A549 treated with Mapracorat at 1 μM for 4 hours (cell line): Measurements from ENCODE around the gene EXOC3L2. TPM values are rescaled to one million over a fixed set of nuclear protein-coding genes. Genes with fewer than 3 reads are reported as not detected.

ENCODE experiments used
- total RNA-seq: library from RNA; stranded (reverse); fragments of 200-300 nt; extraction: Qiagen RNA extraction; gene quantifications from 5 replicates; pipeline ENCODE4 v1.2.3, GENCODE V29; 2022

Gene EXOC3L2
- 1.5 to 1.8 TPM (median 1.6 TPM) in 5 replicates for total RNA-seq

DNA sequence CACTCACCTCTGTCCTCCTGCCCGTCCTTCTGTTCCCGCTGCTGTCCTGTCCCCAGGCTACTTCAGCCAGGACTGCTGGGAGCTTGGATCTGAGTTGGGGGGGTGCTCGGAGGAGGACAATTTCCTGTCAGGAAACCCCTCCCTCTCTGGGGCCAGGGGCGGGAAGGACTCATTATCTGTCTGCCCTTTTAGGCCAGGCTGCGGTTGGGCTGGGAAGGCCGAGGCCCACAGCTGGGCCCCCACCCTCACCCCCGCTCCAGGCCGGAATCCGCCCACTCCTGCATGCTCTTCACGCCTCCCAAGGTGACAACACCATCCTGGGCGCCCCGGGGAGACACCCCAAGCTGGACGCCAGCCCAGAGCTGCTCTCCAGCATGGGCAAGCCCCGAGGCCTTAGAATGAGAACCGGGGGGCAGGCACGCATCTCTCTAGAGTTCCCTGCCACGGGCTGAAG is at the start of gene EXOC3L2:
Gene EXOC3L2 (minus strand): TSS at position 74 of the 454 bp plus-strand sequence. CDS start 6,362 bp downstream, outside the sequence.

DNA sequence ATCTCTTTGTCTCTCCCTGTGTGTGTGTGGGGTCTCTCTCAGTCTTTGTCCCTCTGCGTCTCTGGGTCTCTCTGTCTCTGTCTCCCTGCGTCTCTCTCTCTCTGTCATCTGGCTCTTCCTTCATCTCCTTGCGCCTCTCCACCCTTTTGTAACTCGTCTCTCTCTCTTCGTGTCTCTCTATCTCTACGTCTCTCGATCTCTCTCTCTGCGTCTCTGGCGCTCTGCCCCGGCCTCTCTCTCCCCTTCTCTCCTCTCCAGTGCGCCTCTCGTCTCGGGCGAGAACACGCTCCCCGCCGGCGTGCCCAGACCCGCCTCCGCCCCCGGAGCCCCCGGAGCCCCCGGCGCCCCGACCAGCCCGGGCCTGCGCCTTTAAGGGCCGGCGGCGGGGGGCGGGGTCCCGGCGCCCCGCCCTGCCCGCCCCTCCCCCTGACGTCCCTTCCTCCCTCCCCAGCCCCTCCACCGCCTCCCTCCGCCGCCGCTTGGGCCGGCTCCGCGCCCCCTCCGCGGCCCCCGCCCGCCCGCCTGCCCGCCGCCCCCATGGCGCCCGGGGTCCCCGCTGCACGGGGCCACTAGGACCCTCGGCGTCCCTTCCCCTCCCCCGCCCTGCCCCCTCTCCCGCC is 5.7 kb upstream of the EXOC3L2 start, which contains the start of gene MARK4:
Gene MARK4 (plus strand): TSS at position 440 of the 620 bp plus-strand sequence. CDS start 318 bp downstream, outside the sequence.

DNA sequence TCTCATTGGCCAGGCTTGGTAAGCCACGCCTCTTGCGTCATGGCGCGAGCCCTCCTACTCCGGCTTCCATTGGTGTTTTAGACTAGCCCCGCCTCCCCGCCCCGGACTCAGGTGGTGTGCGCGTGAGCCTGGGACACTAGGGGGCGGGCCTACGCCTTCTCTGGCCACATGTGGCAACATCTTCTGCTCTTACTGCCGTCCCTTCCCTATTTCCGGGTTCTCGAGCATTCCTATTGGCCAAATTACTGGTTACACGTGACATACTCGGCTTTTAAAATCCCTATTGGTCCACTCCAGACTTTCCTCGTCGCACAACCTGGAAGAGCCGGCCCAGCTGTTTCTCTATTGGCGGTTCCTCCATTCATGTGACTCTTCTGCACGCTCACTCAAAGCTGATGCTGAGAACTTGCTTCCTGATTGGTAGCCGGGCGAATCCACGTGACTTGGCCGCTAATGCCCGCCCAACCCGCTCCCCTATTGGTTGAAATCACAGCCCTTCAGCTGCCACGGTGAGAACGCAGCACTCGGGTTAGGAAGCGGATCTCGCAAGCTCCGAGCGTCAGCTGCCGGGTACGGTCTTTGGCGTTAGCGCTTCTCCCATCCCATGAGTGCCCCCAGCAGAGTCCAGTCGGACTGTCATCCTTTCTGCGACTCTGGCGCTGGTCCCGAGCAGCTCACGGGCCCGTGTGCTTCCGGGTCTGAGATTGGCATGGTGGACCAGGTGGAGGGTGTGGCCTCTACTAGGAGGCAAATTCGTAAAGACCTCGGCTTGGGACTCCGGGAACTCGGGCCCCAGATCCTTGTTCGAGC is 66.7 kb downstream of the EXOC3L2 start, which contains the start of gene BLOC1S3:
Gene BLOC1S3 (plus strand): TSS at position 523 of the 810 bp plus-strand sequence. CDS start 513 bp downstream, outside the sequence.

GRCh38 chr19:45177817-45178261 is 67.4 kb downstream of the EXOC3L2 start, which contains the start of gene TRAPPC6A:
TSS of gene TRAPPC6A (minus strand) at chr19:45178237. CDS start at chr19:45178218, 19 bp downstream.

Other genes with a start within 250 kb of the EXOC3L2 start
- gene RELB, start 243.9 kb downstream of the EXOC3L2 start, total RNA-seq: 23.9 to 46.8 TPM (median 41.0 TPM) in 5 replicates
- gene CLASRP, start 206.4 kb downstream of the EXOC3L2 start, total RNA-seq: 52.7 to 80.7 TPM (median 66.8 TPM) in 5 replicates
- 9.3 to 15.7 TPM (median 13.8 TPM) in 5 replicates for gene ZNF296, start 168.9 kb downstream of the EXOC3L2 start, total RNA-seq
- gene GEMIN7, start 166.1 kb downstream of the EXOC3L2 start, total RNA-seq: 87.1 to 92.1 TPM (median 90.7 TPM) in 5 replicates
- 24.6 to 41.0 TPM (median 38.8 TPM) in 5 replicates for gene PPP1R37, start 152.2 kb downstream of the EXOC3L2 start, total RNA-seq
- 0.33 to 0.73 TPM (median 0.57 TPM) in 5 replicates for gene NKPD1, start 84.4 kb downstream of the EXOC3L2 start, total RNA-seq
- gene TRAPPC6A, start 67.2 kb downstream of the EXOC3L2 start, total RNA-seq: 35.3 to 49.4 TPM (median 42.2 TPM) in 5 replicates
- gene BLOC1S3, start 66.6 kb downstream of the EXOC3L2 start, total RNA-seq: 20.2 to 27.5 TPM (median 25.3 TPM) in 5 replicates
- gene MARK4, start 5.9 kb upstream of the EXOC3L2 start, total RNA-seq: 5.9 to 10.0 TPM (median 8.0 TPM) in 5 replicates
- gene CKM, start 77.5 kb upstream of the EXOC3L2 start, total RNA-seq: not detected in 5 replicates
- 0.91 to 1.4 TPM (median 1.1 TPM) in 5 replicates for gene KLC3, start 95.3 kb upstream of the EXOC3L2 start, total RNA-seq
- gene ERCC2, start 125.2 kb upstream of the EXOC3L2 start, total RNA-seq: 11.7 to 13.6 TPM (median 12.9 TPM) in 5 replicates
- gene PPP1R13L, start 159.7 kb upstream of the EXOC3L2 start, total RNA-seq: 32.7 to 42.5 TPM (median 39.9 TPM) in 5 replicates
- 43.6 to 52.2 TPM (median 46.4 TPM) in 5 replicates for gene POLR1G, start 161.2 kb upstream of the EXOC3L2 start, total RNA-seq
- gene ERCC1, start 178.5 kb upstream of the EXOC3L2 start, total RNA-seq: 146 to 172 TPM (median 160 TPM) in 5 replicates
- gene FOSB, start 222.6 kb upstream of the EXOC3L2 start, total RNA-seq: 12.2 to 18.7 TPM (median 15.8 TPM) in 5 replicates